COLO668 (cell line): Measurements from ENCODE around the gene C2CD4D.

ENCODE experiments used
- DNase-seq: peaks from one replicate; lab custom pipeline; 2025; ENCODE audit not compliant: unreplicated experiment; lab: John Stamatoyannopoulos, UW

The C2CD4D gene

DNA sequence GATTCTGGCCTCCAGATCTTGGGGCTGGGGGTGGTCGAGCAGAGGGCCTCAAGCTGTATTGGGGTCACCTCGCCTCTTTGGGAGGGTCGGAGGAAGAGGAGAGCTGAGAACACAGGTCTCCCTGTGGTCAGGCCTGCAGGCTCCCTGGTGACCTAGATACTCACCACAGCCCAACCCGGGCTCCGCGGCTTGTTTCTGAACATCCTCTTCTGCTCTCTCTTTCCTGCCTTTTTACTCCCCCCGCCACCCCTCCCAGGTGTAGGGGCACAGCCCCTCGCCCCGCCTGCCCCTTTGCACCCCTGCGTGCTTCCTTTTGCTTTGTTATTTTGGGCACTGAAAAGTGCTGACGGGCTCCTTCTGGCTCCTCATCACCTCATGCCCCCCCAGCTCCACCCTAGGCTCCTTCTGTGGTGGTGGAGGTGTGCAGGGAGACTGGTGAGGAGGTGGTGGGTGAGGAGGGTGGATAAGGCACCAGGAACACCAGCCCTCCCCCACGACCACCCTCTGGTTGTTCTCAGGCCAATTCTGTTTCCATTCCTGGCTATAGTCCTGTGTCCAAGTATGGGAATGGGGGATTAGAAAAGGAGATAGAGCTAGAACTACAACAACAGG is 23.8 kb downstream of the C2CD4D start:
- no peak for DNase-seq

DNA sequence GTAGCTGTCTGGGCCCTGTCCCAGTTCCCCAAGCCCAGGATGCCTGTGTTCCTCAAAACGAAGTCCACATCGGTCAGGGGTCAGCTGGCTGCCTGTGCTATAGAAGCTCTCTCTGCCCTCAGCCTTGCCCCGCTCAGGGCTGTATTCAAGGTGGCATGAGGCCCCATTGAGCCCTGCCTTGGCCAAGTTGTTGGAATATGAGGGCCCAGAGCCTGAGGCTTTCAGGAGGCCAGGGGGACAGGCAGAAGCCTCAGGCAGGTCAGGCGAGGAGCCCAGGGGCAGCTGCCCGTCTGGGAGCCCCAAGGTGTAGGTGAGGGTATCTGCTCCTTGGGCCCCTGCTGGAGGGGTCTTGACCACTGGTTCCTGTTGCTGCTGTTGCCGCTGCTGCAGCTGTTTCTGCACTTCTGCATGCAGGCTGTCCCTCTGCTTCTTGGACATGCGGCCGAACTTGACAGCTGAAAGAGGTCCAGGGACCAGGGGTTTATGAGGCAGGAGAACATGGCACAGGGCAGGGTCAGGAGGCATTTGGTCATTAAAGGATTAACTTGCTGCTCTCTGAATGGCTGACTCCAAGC is 24.6 kb downstream of the C2CD4D start:
- no peak for DNase-seq

DNA sequence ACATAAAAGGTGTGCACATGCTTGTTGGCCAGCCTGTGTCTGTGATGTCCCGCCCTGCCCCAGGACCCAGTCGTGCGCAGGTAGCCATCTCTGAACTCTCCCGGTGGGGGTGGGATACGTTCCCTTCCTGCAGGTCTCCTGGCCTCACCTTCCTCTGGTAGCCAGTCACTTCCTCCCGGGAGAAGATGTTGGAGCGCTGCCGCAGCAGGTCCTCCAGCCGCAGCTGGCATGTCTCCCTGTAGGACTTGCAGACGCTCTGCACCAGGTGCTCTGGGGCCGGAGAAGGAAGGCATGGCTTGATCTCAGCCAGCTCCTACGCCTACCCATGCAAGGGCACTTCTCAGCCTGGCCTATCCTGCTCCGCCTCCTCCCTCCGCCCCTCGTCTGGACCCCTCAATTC is 25.2 kb downstream of the C2CD4D start:
- no peak for DNase-seq

DNA sequence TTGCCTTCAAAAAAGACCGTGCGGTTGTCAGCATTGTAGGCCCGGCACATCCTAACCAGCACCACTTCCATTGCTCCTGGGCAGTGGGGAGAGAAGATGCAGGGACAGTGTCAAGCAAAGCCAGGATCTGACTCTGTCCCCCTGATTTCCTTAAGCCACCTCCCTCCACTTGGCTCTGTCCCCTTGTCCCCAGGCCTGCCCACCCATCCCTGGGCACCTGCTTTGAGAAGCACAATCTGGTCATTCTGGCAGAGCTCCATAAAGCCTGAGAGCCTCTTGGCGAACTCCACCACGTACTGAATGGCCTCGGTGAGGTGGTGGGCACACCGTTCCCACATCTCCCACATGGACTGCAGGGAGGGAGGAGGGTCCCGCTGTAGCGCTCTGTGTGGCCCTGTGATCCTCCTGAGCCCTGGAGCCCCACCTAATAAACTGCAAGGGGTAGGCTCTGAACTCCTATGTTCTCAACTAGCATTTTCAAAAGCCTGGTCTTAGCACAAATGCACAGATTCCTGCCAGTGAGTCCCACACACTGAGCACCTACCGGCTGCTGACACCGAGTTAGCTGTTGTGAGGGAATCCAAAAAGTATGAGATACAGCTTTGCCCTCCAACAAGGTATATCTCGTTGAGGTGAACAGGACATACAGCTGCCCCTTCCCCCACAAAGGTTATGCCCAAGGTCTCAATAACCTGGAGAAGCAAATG is 26.2 kb downstream of the C2CD4D start:
- DNase-seq, result no peak

DNA sequence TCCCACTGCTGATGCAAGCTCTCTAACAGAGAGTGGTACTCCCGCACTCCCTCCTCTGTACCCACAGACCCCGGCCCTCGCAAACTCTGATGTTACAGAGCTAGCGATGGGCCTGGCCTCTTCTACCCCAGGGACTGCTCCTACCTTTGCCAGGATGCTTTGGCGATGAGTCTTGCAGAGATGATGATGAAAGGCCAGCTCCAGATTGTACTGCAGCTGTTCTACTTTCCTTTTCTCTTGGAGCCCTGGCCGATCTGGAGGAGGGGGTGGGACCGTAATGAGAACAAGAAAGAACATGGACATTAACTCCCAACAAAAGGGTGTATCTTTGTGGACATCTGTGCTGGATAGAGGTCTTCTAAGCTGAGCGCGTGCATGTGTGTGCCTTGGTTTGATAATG is 28.4 kb downstream of the C2CD4D start:
- DNase-seq, result no peak

DNA sequence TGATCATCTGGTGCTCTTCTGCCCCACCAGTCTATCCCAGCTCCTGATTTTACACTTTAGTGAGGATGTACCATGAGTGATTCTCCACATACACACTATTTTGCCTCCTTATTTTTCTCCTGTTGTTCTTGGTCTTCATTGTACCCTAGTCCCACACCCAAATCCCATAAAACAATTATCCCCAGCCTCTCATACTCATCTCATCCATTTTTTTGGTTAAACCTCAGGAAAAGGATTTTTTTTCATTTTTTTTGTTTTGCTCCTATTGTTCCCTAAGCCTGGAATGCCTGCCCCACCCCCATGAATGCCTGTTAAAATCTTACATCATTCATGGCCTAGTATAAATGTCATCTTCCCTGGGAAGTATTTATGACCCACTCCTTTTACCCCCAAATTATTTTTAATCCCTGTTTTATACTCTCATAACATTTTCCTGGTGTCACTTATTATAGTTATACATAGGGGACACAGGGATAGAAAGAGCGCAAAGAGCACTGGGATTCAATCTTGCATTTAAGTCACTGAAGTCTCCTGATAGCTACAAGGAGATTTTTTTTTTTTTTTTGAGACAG is 29.5 kb downstream of the C2CD4D start:
- DNase-seq, result no peak

DNA sequence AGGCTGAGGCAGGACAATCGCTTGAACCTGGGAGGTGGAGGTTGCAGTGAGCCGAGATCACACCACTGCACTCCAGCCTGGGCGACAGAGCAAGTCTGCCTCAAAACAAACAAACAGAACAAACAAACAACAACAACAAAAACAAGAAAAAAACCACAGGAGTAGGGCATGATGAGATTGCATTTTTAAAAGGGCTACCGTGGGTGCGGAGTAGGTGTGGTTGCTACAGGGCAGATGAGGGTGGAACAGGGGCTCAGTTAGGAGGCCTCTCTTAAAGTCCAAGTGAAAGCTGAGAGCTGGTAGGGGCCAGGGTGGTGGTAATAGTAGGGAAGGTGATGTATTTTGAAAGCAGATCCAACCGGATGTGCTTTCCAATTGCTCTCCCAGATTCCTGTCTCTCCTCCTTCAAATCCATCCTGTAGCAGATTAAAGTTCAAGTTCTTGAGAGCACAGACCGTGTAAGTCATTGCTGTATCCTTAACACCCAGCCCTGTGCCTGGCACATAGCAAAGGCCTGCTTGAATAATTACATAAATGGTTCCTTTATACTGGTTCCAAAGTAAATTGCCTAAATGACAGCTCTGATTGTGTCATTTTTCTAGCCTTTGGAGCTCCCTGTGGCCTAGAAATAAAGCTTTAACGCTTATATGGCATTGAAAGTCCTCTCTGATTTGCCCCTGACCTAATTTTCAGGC is 30.2 kb downstream of the C2CD4D start:
- no peak for DNase-seq

DNA sequence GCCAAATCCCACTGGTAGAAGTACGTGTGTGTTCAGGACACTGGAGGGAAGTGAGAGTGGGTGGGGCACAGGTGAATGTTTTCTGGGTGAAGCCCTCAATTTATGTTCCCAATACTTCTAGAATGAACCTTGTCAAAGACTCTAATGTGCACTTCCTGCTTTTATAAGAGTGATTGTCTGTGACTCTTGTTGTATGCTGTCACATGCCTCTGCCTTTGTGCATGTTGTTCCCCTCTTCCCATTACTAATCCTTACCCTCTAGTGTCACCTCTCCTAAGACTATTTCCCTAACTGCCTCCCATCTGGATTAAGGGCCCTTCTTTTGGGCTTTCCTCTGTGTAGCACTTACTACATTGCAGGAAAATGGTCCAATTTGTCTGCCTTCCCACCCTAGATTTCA is 31.9 kb downstream of the C2CD4D start:
- DNase-seq, result no peak

DNA sequence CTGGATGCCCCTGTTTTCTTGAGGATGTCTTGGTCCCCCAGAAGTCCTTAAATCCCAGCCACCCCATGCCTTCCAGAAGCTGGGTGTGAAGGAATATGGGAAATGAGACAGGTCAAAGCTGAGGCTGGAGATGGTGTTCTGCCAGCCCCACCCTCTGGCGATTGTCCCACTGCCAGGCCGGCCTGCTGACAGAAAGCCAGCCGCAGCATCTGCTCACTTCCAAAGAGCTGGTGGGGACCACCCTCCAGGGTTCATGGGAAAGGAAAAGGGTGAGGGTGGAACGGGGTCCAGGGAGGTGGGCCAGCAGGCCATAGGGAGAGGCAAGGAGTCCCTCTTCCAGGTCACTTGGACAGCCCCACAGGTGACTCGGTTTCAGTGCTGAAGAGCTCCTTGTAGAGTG is 32.5 kb downstream of the C2CD4D start:
- DNase-seq, result no peak

DNA sequence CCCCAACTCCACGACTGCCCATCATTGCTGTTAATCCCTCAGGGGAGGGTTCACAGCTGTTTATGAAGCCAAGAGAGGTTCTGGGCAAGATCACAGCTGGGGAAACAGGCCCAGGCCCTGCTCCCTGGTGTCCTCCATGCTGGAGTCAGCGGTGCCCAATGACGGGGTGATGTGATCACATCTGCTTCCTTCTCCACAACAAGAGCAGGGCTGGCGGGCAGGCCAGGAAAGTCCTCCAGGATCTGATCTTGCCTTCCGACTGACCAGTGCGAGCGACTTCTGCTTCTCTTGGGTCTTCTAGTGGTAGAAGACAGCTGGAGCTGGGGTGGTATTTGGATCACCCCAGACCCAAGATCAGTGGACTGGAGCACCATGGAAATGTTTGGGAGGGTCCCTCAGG is 33.5 kb downstream of the C2CD4D start:
- DNase-seq, result no peak

DNA sequence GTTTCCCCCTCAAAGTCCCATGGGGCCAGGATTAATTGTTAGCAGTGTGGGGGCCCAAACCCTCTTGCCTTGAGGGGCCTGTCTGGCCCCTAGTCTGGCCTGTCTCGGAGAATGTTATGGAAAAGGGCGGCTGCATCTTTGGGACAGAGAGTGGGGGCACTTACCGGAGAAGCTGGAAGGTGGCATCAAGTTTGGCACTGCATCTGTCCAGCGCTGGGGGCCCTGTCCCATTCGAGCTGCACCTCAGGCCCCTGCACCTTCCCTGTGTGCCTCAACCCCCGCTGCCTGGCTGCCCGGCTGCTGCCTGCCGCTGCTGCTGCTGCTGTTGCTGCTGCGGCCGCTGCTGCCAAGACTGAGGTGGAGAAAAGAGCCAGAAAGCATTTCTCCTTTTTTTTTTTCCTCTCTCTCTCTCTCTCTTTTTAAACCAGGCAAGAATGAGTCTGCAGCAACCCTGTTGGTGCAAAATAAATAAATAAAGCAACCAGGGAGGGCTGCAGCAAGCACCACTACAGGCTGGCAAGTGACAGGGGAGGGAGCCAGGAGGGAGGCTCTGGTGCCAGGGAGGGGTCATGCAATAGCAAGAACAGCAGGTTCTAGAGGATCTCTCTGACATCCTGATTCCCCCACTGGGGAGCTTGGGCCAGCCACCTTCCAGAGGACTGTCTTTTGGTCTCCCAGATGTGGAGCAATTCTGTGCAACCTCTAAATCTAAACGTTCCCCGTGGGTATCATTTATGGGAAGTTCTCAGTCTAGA is 34.4 kb downstream of the C2CD4D start, which contains the start of gene LINGO4:
Gene LINGO4, minus strand, starts transcription at position 354 of the 755 bp plus-strand sequence. CDS start 2,715 bp downstream, outside the sequence.
- no peak for DNase-seq

DNA sequence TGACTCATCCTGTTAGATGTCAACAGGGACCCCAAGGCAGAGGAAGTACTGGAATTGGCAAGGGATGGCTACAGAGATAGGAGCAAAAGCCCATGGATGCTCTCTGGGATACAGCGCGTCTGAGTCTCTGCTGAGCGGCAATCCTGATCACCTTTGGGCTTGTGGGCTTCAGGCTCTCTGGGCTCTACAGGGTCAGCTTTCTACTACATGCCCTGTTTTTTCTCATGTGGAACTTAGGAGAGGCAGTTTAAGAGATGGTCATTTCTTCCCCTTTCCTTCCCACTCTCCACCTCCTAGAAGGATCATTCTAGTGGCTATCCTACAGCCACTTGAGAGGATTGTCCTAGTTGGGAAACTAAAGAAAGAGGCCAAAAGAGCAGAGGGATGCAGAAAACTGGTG is 35.7 kb downstream of the C2CD4D start:
- DNase-seq, result no peak

DNA sequence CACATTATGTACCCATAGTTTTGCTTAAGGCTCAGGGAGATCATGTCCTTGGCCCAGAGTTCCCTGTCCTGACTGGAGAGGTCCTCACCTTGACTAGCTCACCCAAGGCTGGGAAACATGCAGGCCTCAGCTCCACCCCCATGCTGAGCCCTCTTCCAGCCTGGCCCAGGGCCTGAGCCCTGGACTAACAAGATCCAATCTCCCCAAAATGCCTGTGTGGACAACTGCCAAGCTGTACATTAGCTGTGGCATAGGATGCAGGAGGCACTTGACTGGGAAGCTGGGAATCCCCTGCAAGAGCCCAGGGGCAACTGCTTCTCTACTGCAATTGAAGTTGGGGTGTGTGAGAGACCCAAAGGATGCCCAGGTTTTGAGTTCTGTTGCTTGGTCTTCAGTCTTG is 36.5 kb downstream of the C2CD4D start:
- no peak for DNase-seq

DNA sequence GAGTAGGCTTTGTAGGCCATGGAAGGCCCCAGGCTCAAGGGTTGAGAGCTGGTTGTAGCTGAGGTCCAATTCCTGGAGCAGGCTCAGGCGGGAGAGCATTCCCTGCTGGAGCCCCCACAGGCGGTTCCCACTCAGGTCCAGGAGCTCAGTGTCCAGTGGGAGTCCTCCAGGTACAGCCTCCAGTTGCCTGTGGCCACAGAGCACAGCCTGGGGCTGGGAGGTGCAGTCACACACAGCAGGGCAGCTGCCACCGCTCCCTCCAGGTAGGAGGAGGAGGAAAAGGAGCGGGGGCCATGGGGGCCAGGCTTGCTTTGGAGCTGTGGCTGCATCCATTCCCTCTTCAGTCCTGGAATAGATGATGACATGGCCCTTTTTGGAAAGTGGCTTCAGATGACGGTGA is 37.2 kb downstream of the C2CD4D start:
- DNase-seq, result no peak

DNA sequence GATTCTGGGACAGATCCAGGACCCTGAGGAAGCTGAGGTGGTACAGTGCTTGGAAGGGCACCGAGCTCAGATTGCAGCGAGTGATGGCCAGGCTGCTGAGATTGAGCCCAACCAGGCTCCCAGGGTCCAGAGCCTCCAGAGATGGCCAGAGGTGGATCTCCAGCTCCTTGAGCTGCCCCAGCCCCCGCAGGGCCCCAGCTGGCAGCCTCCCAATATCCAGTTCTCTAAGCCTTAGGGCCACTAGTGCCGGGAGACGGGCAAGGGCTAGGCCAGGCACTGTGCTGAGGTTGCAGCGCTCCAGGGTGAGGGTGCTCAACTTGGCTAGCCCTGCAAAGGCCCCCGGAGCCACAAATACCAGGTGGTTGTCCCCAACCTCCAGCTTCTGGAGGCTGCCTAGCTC is 37.8 kb downstream of the C2CD4D start:
- no peak for DNase-seq

DNA sequence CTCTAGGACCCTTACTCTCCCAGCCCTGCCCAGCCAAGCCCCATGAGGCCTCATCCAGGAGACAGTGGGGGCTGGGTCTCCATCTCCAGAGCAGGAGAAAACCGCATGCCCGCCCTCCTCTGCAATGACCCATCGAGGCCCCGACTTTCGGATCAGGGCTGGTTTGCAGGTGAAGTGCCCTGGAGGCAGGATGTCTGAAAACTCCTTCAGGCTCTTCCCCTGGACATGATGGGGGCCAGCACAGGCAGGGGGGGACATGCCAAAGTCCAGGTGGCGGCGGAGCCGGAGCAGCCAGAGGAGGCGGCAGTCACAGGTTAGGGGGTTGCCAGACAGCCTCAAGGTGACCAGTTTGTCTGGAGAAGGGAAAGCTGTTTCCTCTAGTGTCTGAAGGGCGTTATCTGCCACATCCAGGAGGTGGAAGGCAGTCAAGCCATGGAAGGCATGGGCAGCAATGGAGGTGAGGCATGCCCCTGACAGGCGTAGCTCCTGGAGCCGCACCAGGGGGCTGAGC is 38.3 kb downstream of the C2CD4D start:
- DNase-seq, result no peak

DNA sequence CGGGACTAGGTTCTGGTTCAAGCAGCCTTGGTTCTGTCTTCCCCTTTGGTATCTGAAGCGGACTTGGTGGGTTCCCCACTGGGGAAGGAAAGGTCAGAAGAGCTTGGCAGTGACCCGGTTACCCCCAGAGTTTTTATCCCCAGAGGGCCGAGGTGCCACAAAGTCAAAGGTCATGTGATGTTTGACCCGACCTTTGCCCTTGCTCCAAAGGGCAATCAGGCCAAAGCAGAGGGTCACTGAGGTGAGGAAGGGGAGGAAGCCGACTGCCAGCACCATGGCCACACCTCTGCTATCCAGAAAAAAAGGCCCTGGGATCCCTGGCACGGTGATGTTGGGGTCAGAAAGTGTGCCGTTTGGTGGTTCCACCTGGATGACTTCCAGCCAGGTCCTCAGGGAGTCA is 38.8 kb downstream of the C2CD4D start:
- DNase-seq, result no peak

DNA sequence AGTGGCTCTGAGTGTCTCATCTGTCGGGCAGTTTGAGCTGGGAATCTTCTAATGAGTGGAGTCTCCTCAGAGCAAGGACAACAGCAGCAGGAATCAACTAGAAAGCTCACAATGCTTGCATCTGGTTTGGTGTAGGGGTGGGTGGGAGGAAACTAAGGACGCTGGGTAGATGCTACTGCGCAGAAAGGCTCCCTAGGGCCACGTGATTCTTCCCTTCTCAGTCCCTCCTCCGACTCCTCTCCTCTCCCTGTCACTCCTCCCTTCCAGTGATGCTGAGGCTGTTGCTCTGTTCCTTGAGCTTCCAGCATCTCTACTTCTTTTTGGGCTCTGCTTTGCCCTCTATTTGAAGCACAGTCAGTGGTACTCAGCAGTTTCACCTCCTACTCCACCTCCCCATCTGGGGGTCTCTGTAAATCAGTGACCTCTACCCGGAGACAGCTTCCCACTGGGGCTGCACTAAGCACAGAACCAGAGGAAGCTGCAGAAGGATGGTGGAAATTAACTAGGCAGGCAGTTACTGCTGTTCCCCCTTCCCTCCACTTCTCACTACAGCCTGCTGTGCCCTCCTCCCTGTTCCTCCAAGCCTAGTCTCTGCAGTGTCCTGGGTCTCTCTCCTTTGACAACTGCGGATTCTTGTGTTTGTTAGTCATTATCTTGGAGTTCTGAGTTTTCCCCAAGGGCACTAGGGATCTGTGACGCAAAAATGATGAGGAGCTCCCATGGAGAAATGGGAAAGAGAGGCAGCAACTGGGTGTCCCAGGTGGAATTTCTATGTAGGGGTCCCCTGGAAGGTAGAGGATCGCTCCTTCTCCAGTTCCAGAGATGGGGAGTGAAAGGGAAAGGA is 40.2 kb downstream of the C2CD4D start:
- no peak for DNase-seq

DNA sequence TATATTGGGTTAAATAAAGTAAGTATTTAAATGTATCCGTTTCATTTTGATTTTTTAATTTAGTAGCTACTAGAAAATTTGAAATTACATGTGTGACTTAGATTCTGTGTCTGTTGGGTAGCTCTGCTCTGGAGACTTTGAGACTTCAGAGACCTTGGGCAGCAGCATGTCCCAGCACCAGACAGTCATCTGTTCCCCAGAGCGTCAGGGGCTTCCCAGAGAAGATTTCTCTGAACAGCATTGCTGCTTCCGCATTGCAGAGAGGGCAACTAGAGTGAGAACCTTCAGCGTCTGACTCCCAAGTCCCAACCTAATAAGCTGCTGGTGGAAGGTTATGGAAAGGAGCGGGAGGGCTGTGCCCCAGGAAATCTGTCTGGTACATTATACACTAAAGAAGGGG is 41.0 kb downstream of the C2CD4D start:
- no peak for DNase-seq
